Endothelial cell of umbilical vein (primary cell): ENCODE results near the gene GCSH.

ENCODE experiments used
- CTCF ChIP-seq, 2 donors: IDR thresholded peaks; 1 replicate in 1 of 2; 2 replicates in 1 of 2; pipeline ENCODE4 v1.5.1; 2011; ENCODE audit warnings: low read length in 2 of 2, mild to moderate bottlenecking in 2 of 2, moderate library complexity in 2 of 2, control low read depth in 1 of 2, inconsistent platforms in 1 of 2, low read depth in 1 of 2; ENCODE audit not compliant: insufficient read depth in 1 of 2; ENCODE audit errors: extremely low read depth in 1 of 2
- EZH2 ChIP-seq: IDR thresholded peaks from 2 replicates; pipeline ENCODE4 v1.6.1; 2012; ENCODE audit warnings: borderline replicate concordance, low read depth, mild to moderate bottlenecking, moderate library complexity, low read length, inconsistent platforms; ENCODE audit not compliant: severe bottlenecking
- FOS ChIP-seq: IDR thresholded peaks from 2 replicates; pipeline ENCODE4 v1.6.1; 2011; ENCODE audit warnings: mild to moderate bottlenecking, low read length, moderate library complexity, borderline replicate concordance; ENCODE audit not compliant: insufficient read depth
- JUN ChIP-seq: IDR thresholded peaks from 2 replicates; pipeline ENCODE4 v1.6.1; 2011; ENCODE audit warnings: borderline replicate concordance, low read depth; ENCODE audit not compliant: insufficient read length, insufficient read depth
- POLR2A ChIP-seq: IDR thresholded peaks from 2 replicates; pipeline ENCODE4 v1.6.1; 2012; ENCODE audit warnings: low read depth, mild to moderate bottlenecking, control low read depth, low read length
- POLR2AphosphoS5 ChIP-seq: IDR thresholded peaks from 2 replicates; pipeline ENCODE4 v1.6.1; 2012; ENCODE audit warnings: low read depth, mild to moderate bottlenecking, control low read depth, low read length, moderate library complexity; ENCODE audit not compliant: insufficient read depth

DNA sequence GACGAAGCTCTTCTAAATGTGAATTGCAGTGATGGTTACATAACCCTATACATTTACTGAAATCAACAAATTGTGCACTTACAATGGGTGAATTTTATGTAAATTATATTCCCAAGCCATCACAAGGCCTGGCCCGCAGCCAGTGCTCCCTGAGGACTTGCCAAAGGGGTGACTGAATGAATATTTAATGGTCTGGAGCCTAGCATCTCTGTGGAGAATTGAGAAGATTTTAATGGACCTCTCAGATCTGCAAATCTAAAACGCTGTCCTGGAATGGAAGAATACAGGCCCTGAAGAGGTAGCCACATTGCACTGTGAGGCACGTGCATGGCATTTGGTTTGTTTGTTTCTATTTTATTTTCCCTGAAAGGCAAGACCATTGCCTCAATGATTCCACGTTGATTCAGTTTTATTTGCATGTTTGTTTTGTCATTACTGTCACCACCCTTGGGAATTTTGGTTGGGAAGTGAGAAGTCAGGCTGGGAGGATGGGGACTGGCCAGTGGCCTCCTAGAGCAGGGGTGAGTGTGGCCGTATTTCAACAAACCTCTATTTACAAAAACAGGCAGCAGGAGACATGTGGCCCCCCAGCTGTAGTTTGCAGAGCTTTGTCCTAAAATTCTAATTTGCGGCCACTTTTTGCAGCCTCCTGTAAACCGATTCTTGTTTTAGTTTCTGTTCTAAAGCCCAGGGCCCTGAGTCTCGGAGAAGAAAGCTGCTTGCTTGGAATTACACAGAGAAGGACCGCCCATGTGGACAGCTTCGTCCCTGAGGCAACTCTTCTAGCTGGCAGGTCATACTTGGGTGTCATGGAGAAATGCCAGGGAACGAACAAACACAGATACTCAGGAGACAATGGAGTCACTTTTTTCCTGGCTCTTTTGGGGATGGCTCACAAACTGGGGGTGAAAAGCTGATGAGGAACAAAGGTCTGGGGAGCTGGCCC is 40.5 kb upstream of the GCSH start:
- no peak for TF ChIP-seq POLR2A
- no peak for TF ChIP-seq CTCF (IDR thresholded peaks at IDR 0.05; ENCODE audit: extremely low read depth in 1 of 2, insufficient read depth in 1 of 2, low read depth in 1 of 2, low read length in 2 of 2)
- no peak for TF ChIP-seq JUN
- no peak for TF ChIP-seq POLR2AphosphoS5
- TF ChIP-seq EZH2, result no peak
- no peak for TF ChIP-seq FOS
